Liver (tissue), 3 donors: ENCODE results near the gene LYPD8.

Experiments
- CTCF ChIP-seq: fragments of 150-350 bp; IDR thresholded peaks from 2 replicates; pipeline ENCODE4 v1.5.1; 2017; ENCODE audit warnings: improper control_type of control experiment, low read depth, low read length; ENCODE audit not compliant: missing input control
- JUND ChIP-seq, 2 donors: IDR thresholded peaks; 2 replicates each; pipeline ENCODE4 v1.6.1; 2016; ENCODE audit warnings: antibody characterized with exemption in 2 of 2
- MAX ChIP-seq: IDR thresholded peaks from 2 replicates; pipeline ENCODE4 v1.6.1; 2016; ENCODE audit warnings: antibody characterized with exemption
- SP1 ChIP-seq: IDR thresholded peaks from 2 replicates; pipeline ENCODE4 v1.6.1; 2018; ENCODE audit warnings: antibody characterized with exemption, mild to moderate bottlenecking
- donor health status: healthy.
- donor health status: healthy.

- TF ChIP-seq CTCF (no peak), SP1 (no peak), MAX (no peak), JUND (IDR thresholded peaks at IDR 0.05) (no peak)
Measured at GRCh38 chr1:248778906-248779305, 23.3 kb upstream of the LYPD8 start.
